DND-41 (cell line): ENCODE data around the gene PRDM15.

Experiments
- ATAC-seq: fragments of 200-7000 bp; cut with Tn5 transposase; 3 replicates; pipeline ENCODE4 v1.9.1; 2021; ENCODE audit warnings: low read depth; ENCODE audit not compliant: insufficient read depth
- DNase-seq: peaks from one replicate; pipeline ENCODE4 v3.0.0-alpha.2; 2020
- H2AFZ ChIP-seq: 2 replicates; pipeline ENCODE4 v1.6.0; 2012; ENCODE audit warnings: low read depth, low read length
- H3K27ac ChIP-seq: 2 replicates; pipeline ENCODE4 v1.5.1; 2012; ENCODE audit warnings: low read length, inconsistent platforms
- H3K27me3 ChIP-seq: fragments of 200-600 bp; sonication (generic); 2 replicates; pipeline ENCODE4 v1.6.0; 2012; ENCODE audit warnings: low read length, mild to moderate bottlenecking, inconsistent platforms; ENCODE audit not compliant: insufficient read depth, poor library complexity
- H3K36me3 ChIP-seq: 2 replicates; pipeline ENCODE4 v1.5.1; 2012; ENCODE audit warnings: low read length, inconsistent platforms; ENCODE audit not compliant: insufficient read depth
- H3K4me1 ChIP-seq: 2 replicates; pipeline ENCODE4 v1.5.1; 2012; ENCODE audit warnings: mild to moderate bottlenecking, low read length; ENCODE audit not compliant: insufficient read depth
- H3K4me2 ChIP-seq: 2 replicates; pipeline ENCODE4 v1.6.0; 2012; ENCODE audit warnings: mild to moderate bottlenecking, moderate library complexity, low read length, inconsistent platforms; ENCODE audit not compliant: insufficient read depth
- H3K4me3 ChIP-seq, 2 experiments: fragments of 200-600 bp in 1 of 2; shearing (Covaris generic) in 1 of 2; 2 replicates each; pipeline ENCODE4 v1.5.1; 2012 to 2016; ENCODE audit warnings: inconsistent platforms in 2 of 2, low read length in 2 of 2, mild to moderate bottlenecking in 2 of 2, low read depth in 1 of 2, moderate library complexity in 1 of 2
- H3K79me2 ChIP-seq: 2 replicates; pipeline ENCODE4 v1.6.0; 2012; ENCODE audit warnings: low read length, inconsistent platforms; ENCODE audit not compliant: insufficient read depth
- H3K9ac ChIP-seq: 2 replicates; pipeline ENCODE4 v1.6.0; 2012; ENCODE audit warnings: low read depth, mild to moderate bottlenecking, inconsistent platforms, low read length, moderate library complexity
- H3K9me3 ChIP-seq: 2 replicates; pipeline ENCODE4 v1.5.1; 2012; ENCODE audit warnings: low read length, moderate library complexity, mild to moderate bottlenecking, inconsistent platforms; ENCODE audit not compliant: insufficient read depth, severe bottlenecking
- H4K20me1 ChIP-seq: 2 replicates; pipeline ENCODE4 v1.6.0; 2012; ENCODE audit warnings: low read length; ENCODE audit not compliant: insufficient read depth
- EZH2 ChIP-seq: IDR thresholded peaks from 3 replicates; pipeline ENCODE4 v1.6.1; 2012; ENCODE audit warnings: borderline replicate concordance, low read depth, mild to moderate bottlenecking, moderate library complexity, low read length, inconsistent platforms; ENCODE audit not compliant: severe bottlenecking
- TF ChIP-seq, protein P1 (sequence below): IDR thresholded peaks from 2 replicates; pipeline ENCODE4 v1.5.1; 2012; ENCODE audit warnings: borderline replicate concordance, low read length, moderate library complexity, mild to moderate bottlenecking; ENCODE audit not compliant: poor library complexity, severe bottlenecking; ENCODE audit errors: extremely low read depth

The PRDM15 gene

GRCh38 chr21:41845310-41846032 is 33.7 kb downstream of the PRDM15 start:
- H3K36me3 ChIP-seq, result peaks cover 59% of the 10 kb centered on the region
- ATAC-seq, result no peak
- H3K27ac ChIP-seq, result no peak overlapping the region

DNA sequence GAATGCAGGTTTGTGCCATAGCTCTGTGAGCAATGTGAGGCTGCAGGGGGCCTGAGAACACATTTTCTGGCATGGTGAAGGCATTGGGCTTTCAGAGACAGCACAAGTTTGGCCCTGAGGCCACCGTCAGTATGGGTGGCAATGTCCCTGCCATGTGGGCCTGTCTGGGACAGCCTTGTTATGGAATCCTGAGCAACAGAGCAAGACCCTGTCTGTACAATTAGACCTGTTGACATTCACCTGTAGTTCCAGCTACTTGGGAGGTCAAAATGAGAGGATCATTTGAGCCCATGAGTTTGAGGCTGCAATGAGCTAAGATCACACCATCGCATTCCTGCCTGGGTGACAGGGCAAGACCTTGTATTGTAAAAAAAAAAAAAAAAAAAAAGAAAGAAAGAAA is 35.6 kb downstream of the PRDM15 start:
- no peak for ATAC-seq
- no peaks in the 10 kb centered on the region for H3K79me2 ChIP-seq
- H4K20me1 ChIP-seq, result peaks cover 7% of the 10 kb centered on the region; the same call in 1 of the 2 replicates
- no peak overlapping the region for H2AFZ ChIP-seq
- H3K9me3 ChIP-seq, result no peaks in the 10 kb centered on the region
- no peak overlapping the region for H3K4me3 ChIP-seq
- DNase-seq, result no peak
- no peak overlapping the region for H3K4me2 ChIP-seq
- no peaks in the 10 kb centered on the region for H3K27me3 ChIP-seq
- H3K9ac ChIP-seq, result no peak overlapping the region
- no peak overlapping the region for H3K27ac ChIP-seq
- H3K36me3 ChIP-seq, result peaks cover 64% of the 10 kb centered on the region
- H3K4me1 ChIP-seq, result no peaks in the 10 kb centered on the region
- TF ChIP-seq EZH2, result no peak
- TF ChIP-seq, protein P1, sequence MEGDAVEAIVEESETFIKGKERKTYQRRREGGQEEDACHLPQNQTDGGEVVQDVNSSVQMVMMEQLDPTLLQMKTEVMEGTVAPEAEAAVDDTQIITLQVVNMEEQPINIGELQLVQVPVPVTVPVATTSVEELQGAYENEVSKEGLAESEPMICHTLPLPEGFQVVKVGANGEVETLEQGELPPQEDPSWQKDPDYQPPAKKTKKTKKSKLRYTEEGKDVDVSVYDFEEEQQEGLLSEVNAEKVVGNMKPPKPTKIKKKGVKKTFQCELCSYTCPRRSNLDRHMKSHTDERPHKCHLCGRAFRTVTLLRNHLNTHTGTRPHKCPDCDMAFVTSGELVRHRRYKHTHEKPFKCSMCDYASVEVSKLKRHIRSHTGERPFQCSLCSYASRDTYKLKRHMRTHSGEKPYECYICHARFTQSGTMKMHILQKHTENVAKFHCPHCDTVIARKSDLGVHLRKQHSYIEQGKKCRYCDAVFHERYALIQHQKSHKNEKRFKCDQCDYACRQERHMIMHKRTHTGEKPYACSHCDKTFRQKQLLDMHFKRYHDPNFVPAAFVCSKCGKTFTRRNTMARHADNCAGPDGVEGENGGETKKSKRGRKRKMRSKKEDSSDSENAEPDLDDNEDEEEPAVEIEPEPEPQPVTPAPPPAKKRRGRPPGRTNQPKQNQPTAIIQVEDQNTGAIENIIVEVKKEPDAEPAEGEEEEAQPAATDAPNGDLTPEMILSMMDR, result no peak

More at GRCh38 chr21:41845310-41846032, 33.7 kb downstream of the PRDM15 start:
- H3K9ac ChIP-seq, result no peak overlapping the region
- no peaks in the 10 kb centered on the region for H3K27me3 ChIP-seq
- peaks cover 7% of the 10 kb centered on the region; the same call in 1 of the 2 replicates for H4K20me1 ChIP-seq
- no peak overlapping the region for H3K4me3 ChIP-seq
- no peaks in the 10 kb centered on the region for H3K79me2 ChIP-seq
- DNase-seq, result no peak
- H3K9me3 ChIP-seq, result no peaks in the 10 kb centered on the region
- TF ChIP-seq, protein P1, result no peak
- TF ChIP-seq EZH2, result no peak
- no peaks in the 10 kb centered on the region for H3K4me1 ChIP-seq
- no peak overlapping the region for H2AFZ ChIP-seq
- no peak overlapping the region for H3K4me2 ChIP-seq

DNA sequence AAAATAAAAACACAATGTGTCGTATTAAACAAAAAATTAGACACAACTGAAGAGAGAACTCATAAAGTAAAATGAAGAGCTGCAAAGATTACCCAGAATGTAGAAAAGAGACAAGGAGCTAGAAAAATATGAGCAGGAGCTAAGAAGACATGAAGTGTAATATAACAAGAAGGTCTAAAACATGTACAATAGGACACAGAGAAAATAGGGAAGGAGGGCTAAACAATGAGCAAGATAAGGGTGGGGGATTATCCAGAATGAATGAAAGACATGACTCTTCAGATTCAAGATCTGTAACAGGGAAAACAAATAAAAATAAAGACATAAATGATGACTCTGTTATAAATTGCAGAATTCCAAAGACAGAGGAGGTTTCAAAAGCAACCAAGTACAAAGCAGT is 38.3 kb downstream of the PRDM15 start:
- Histone ChIP-seq H4K20me1 (peaks cover 7% of the 10 kb centered on the region; the same call in 1 of the 2 replicates), H3K27me3 (no peaks in the 10 kb centered on the region), H3K27ac (no peak overlapping the region), H3K4me1 (no peaks in the 10 kb centered on the region), H3K9ac (no peak overlapping the region), H3K9me3 (no peaks in the 10 kb centered on the region), H3K4me3 (no peak overlapping the region), H3K36me3 (peaks cover 72% of the 10 kb centered on the region), H3K79me2 (no peaks in the 10 kb centered on the region), H3K4me2 (no peak overlapping the region), H2AFZ (no peak overlapping the region)
- TF ChIP-seq, protein P1, result no peak
- TF ChIP-seq EZH2, result no peak
- ATAC-seq (no peak), DNase-seq (no peak)
